AG10803 (cell line): ENCODE data around the gene PPP1R1C.
"Not testable (repeated sequence)": the region's sequence is repeated elsewhere in the genome, so short reads cannot be mapped to it uniquely, and the experiment has no call there.

ENCODE experiments used
- DNase-seq: peaks from one replicate; pipeline ENCODE4 v3.0.0; 2010; ENCODE audit warnings: low read depth
- H3K4me3 ChIP-seq: 2 replicates; pipeline ENCODE4 v1.5.1; 2011; ENCODE audit warnings: mild to moderate bottlenecking, low read length, control low read depth
- CTCF ChIP-seq: conservative IDR thresholded peaks from 2 replicates; pipeline ENCODE4 v1.5.1; 2011; ENCODE audit warnings: mild to moderate bottlenecking, low read length, control low read depth, inconsistent platforms

The PPP1R1C gene

GRCh38 chr2:181947273-181947672 lies 38.4 kb upstream of the PPP1R1C start:
- no peak overlapping the region for H3K4me3 ChIP-seq
- TF ChIP-seq CTCF, result no peak
- no peak for DNase-seq

GRCh38 chr2:181948227-181948626 lies 37.4 kb upstream of the PPP1R1C start:
- no peak overlapping the region for H3K4me3 ChIP-seq
- no peak for DNase-seq
- TF ChIP-seq CTCF, result no peak

GRCh38 chr2:181949047-181949446 lies 36.6 kb upstream of the PPP1R1C start:
- TF ChIP-seq CTCF, result no peak
- peak; percentile 53 for DNase-seq
- no peak overlapping the region for H3K4me3 ChIP-seq

- H3K4me3 ChIP-seq, result no peak overlapping the region
- no peak for TF ChIP-seq CTCF
- no peak for DNase-seq
These were observed 33.0 kb upstream of the PPP1R1C start for GRCh38 chr2:181952404-181953226.

- peak; percentile 68 for TF ChIP-seq CTCF
- peak overlapping the region; percentile 12; the same call in 1 of the 2 replicates for H3K4me3 ChIP-seq
- peak; percentile 45 for DNase-seq
These were observed 31.6 kb upstream of the PPP1R1C start for GRCh38 chr2:181953881-181954537.

GRCh38 chr2:181954538-181954883 lies 31.1 kb upstream of the PPP1R1C start:
- no peak for DNase-seq
- TF ChIP-seq CTCF, result no peak
- peak overlapping the region; percentile 12; the same call in 1 of the 2 replicates for H3K4me3 ChIP-seq

GRCh38 chr2:181955010-181955409 lies 30.6 kb upstream of the PPP1R1C start:
- H3K4me3 ChIP-seq, result no peak overlapping the region
- no peak for TF ChIP-seq CTCF
- DNase-seq, result peak; percentile 54

- DNase-seq, H3K4me3 ChIP-seq: not testable (repeated sequence)
These were observed 29.8 kb upstream of the PPP1R1C start for GRCh38 chr2:181955866-181956265.
